ENCODE data around the gene PF4V1.

DNA sequence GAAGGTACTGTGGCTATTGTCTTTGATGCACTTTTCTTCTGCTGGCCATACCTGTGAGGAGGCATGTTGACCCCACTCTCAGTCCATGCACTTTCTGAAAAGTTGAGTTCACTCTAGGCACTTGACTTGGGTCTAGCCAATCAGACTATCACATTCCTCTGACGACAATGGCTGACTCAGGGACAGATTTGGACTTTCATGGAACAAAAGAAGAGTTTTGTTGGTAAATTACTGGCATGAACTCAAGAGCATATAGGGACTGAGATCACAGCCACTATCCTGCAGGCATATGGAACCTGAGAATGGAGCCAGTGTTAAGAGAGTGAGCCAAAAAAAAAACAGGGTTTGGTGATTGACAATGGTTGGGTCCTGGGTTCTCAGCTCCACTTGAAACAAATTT, 41.3 kb upstream of the PF4V1 start:
- TF ChIP-seq, protein P1, sequence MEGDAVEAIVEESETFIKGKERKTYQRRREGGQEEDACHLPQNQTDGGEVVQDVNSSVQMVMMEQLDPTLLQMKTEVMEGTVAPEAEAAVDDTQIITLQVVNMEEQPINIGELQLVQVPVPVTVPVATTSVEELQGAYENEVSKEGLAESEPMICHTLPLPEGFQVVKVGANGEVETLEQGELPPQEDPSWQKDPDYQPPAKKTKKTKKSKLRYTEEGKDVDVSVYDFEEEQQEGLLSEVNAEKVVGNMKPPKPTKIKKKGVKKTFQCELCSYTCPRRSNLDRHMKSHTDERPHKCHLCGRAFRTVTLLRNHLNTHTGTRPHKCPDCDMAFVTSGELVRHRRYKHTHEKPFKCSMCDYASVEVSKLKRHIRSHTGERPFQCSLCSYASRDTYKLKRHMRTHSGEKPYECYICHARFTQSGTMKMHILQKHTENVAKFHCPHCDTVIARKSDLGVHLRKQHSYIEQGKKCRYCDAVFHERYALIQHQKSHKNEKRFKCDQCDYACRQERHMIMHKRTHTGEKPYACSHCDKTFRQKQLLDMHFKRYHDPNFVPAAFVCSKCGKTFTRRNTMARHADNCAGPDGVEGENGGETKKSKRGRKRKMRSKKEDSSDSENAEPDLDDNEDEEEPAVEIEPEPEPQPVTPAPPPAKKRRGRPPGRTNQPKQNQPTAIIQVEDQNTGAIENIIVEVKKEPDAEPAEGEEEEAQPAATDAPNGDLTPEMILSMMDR (IDR thresholded peaks at IDR 0.05), result no peak
- TF ChIP-seq EZH2 (IDR thresholded peaks at IDR 0.05; ENCODE audit: borderline replicate concordance, insufficient read depth, low read depth, low read length, poor library complexity, severe bottlenecking), result no peak

Measured in B cell (primary cell).